ENCODE data around the gene XXYLT1.
"Not testable (repeated sequence)": the region's sequence is repeated elsewhere in the genome, so short reads cannot be mapped to it uniquely, and the experiment has no call there.

Gene XXYLT1

GRCh38 chr3:195250473-195251251 lies 20.3 kb downstream of the XXYLT1 start:
- DNase-seq (ENCODE audit: low spot score), result no peak

- no peak for DNase-seq (ENCODE audit: low spot score)
Measured at GRCh38 chr3:195249858-195250464, 21.0 kb downstream of the XXYLT1 start.

- DNase-seq (ENCODE audit: low spot score), result no peak
Measured at GRCh38 chr3:195249057-195249770, 21.7 kb downstream of the XXYLT1 start.

- no peak for DNase-seq (ENCODE audit: low spot score)
Measured at GRCh38 chr3:195248281-195248680, 22.7 kb downstream of the XXYLT1 start.

- no peak for DNase-seq (ENCODE audit: low spot score)
Measured at GRCh38 chr3:195247863-195248189, 23.1 kb downstream of the XXYLT1 start.

- no peak for DNase-seq (ENCODE audit: low spot score)
Measured at GRCh38 chr3:195247086-195247862, 23.7 kb downstream of the XXYLT1 start.

GRCh38 chr3:195246581-195246995 lies 24.4 kb downstream of the XXYLT1 start:
- DNase-seq (ENCODE audit: low spot score), result no peak

GRCh38 chr3:195245531-195245951 lies 25.4 kb downstream of the XXYLT1 start:
- DNase-seq (ENCODE audit: low spot score), result no peak

- no peak for DNase-seq (ENCODE audit: low spot score)
Measured at GRCh38 chr3:195241592-195242355, 29.2 kb downstream of the XXYLT1 start.

GRCh38 chr3:195240939-195241338 lies 30.0 kb downstream of the XXYLT1 start:
- no peak for DNase-seq (ENCODE audit: low spot score)

- no peak for DNase-seq (ENCODE audit: low spot score)
Measured at GRCh38 chr3:195240171-195240701, 30.7 kb downstream of the XXYLT1 start.

GRCh38 chr3:195239121-195239520 lies 31.8 kb downstream of the XXYLT1 start:
- DNase-seq (ENCODE audit: low spot score), result no peak

- no peak for DNase-seq (ENCODE audit: low spot score)
Measured at GRCh38 chr3:195238586-195239118, 32.3 kb downstream of the XXYLT1 start.

GRCh38 chr3:195238081-195238571 lies 32.8 kb downstream of the XXYLT1 start:
- DNase-seq (ENCODE audit: low spot score), result no peak

- DNase-seq (ENCODE audit: low spot score), result no peak
Measured at GRCh38 chr3:195236801-195237570, 34.0 kb downstream of the XXYLT1 start.

GRCh38 chr3:195236076-195236798 lies 34.7 kb downstream of the XXYLT1 start:
- no peak for DNase-seq (ENCODE audit: low spot score)

- DNase-seq (ENCODE audit: low spot score), result no peak
Measured at GRCh38 chr3:195230244-195230643, 40.7 kb downstream of the XXYLT1 start.

- not testable (repeated sequence) for DNase-seq (ENCODE audit: low spot score)
Measured at GRCh38 chr3:195228886-195229285, 42.1 kb downstream of the XXYLT1 start.

GRCh38 chr3:195227871-195228270 lies 43.1 kb downstream of the XXYLT1 start:
- no peak for DNase-seq (ENCODE audit: low spot score)
